WI38 (cell line): ENCODE results near the gene MTUS2.

Experiments used
- H3K4me3 ChIP-seq: 2 replicates; pipeline ENCODE4 v1.5.1; 2011; ENCODE audit warnings: low read depth, mild to moderate bottlenecking, control low read depth, low read length
- CTCF ChIP-seq: IDR thresholded peaks from 2 replicates; pipeline ENCODE4 v1.5.1; 2012; ENCODE audit warnings: low read depth, mild to moderate bottlenecking, control low read depth, low read length

Gene MTUS2

GRCh38 chr13:29422015-29422414 is 601.9 kb downstream of the MTUS2 start:
- H3K4me3 ChIP-seq, result no peak overlapping the region
- no peak for TF ChIP-seq CTCF

GRCh38 chr13:29423050-29423449 is 602.9 kb downstream of the MTUS2 start:
- H3K4me3 ChIP-seq, result no peak overlapping the region
- TF ChIP-seq CTCF, result no peak

- no peak for TF ChIP-seq CTCF
- no peak overlapping the region for H3K4me3 ChIP-seq
These were observed 607.8 kb downstream of the MTUS2 start for GRCh38 chr13:29427937-29428309.

DNA sequence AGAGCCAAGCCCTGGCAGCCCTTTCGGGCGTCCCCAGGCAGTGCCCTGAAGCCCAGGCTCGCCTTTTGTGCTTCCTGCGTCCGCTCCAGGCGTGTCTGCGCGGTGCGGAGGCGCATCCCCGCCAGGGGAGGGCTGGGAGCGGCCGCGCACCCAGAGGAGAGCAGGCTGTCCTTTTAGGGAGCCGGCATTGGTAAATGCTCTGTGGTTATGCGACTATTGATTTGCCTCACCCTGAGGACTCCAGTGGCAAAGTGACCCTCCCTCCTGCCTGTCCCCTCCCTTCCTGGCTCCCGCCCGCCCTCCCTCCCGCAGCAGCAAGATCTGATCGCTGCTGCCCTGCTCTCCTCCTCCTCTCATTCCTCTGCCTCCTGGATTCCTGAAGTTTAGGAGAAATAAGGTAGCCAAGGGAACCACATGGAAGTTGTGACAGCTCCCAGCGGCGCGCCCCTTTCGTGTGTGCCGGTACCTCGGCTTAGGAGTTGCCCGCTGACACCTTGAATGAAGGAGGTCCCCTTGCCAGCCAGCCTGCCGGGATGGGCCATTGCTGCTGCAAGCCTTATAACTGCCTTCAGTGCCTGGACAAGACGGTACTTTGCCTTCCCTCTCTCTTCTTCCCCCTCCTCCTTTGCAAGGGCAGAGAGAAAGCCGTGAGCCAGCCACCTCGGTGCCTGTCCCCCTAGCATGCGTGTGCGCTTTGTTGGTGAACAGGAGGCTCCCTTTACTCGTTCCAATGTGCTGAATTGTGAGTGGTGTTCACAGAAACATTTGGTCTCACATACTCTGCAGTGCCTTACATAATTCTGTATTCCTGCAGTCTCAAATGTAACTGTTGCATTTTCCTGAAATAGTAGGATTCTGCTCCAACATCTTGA is 608.4 kb downstream of the MTUS2 start:
- TF ChIP-seq CTCF, result no peak
- no peak overlapping the region for H3K4me3 ChIP-seq

- no peak overlapping the region for H3K4me3 ChIP-seq
- TF ChIP-seq CTCF, result no peak
These were observed 609.3 kb downstream of the MTUS2 start for GRCh38 chr13:29429286-29429900.

DNA sequence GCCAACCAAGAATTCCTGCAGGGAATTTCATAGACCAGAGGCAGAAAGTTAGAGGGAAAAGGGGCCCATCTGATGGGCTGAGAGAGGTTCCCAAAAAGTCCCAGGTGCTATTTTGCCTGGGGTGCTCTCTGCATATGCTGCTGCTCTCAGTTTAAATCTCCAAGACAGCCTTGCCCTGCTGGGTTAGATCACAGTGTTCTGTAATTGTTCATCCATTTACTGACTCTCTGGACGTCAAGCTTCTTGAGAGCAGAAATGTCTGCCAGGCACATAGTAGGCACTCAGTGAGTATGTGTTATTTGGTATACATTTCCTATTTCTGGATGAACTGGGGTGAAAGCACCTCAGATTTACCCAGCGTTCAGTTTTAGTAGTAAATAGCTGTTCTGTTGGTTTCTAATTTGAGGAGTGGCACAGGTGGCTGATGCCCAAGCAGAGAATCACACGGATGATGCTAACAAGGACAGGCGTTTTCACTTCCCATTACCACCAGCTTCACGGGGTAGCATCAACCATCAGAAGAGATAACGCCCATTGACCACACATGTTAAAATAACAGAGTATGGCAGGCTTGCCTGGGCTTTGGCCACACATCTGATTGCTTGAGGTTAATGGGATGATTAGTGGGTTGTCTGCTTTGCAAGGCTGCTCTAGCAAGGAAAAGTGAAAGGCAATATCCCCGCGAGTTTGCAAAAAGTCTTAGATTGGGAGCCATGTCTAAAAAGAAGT is 614.2 kb downstream of the MTUS2 start:
- no peak overlapping the region for H3K4me3 ChIP-seq
- TF ChIP-seq CTCF, result no peak
